GM23338 (cell line): ENCODE measurements around the gene DIAPH3. TPM values are rescaled to one million over a fixed set of nuclear protein-coding genes. Genes with fewer than 3 reads are reported as not detected.

Experiments
- ATAC-seq: fragments of 200-7000 bp; cut with Tn5 transposase; 3 replicates; pipeline ENCODE4 v1.9.1; 2020
- DNase-seq: peaks from one replicate; pipeline ENCODE4 v3.0.0-alpha.2; 2015; ENCODE audit warnings: low spot score
- H2AFZ ChIP-seq: fragments of 200-600 bp; sonication (generic); 2 replicates; pipeline ENCODE4 v1.8.0; 2016; ENCODE audit warnings: antibody characterized with exemption, mild to moderate bottlenecking, moderate library complexity
- H3F3A ChIP-seq: fragments of 200-600 bp; sonication (generic); replicated peaks from 2 replicates; pipeline ENCODE4 v1.8.0; 2017; ENCODE audit warnings: antibody characterized with exemption, mixed run types, low read depth
- H3K27ac ChIP-seq: fragments of 200-600 bp; sonication (generic); 2 replicates; pipeline ENCODE4 v1.6.1; 2016; ENCODE audit warnings: low read depth
- H3K27me3 ChIP-seq: fragments of 200-600 bp; sonication (generic); 2 replicates; pipeline ENCODE4 v1.8.0; 2016; ENCODE audit warnings: mild to moderate bottlenecking, mixed run types, moderate library complexity; ENCODE audit not compliant: insufficient read depth
- H3K36me3 ChIP-seq: fragments of 200-600 bp; sonication (generic); 2 replicates; pipeline ENCODE4 v1.8.0; 2016; ENCODE audit warnings: mild to moderate bottlenecking; ENCODE audit not compliant: insufficient read depth
- H3K4me1 ChIP-seq: fragments of 200-600 bp; sonication (generic); 2 replicates; pipeline ENCODE4 v1.8.0; 2016; ENCODE audit warnings: mild to moderate bottlenecking, moderate library complexity; ENCODE audit not compliant: insufficient read depth
- H3K4me2 ChIP-seq: fragments of 200-600 bp; sonication (generic); 2 replicates; pipeline ENCODE4 v1.7.1; 2017; ENCODE audit warnings: mixed run types
- H3K4me3 ChIP-seq: fragments of 200-600 bp; sonication (generic); 2 replicates; pipeline ENCODE4 v1.6.1; 2016; ENCODE audit warnings: mixed run types
- H3K79me2 ChIP-seq: fragments of 200-600 bp; sonication (generic); replicated peaks from 2 replicates; pipeline ENCODE4 v1.8.0; 2017; ENCODE audit warnings: mild to moderate bottlenecking; ENCODE audit not compliant: insufficient read depth
- H3K9me2 ChIP-seq: fragments of 200-600 bp; sonication (generic); 2 replicates; pipeline ENCODE4 v1.8.0; 2017; ENCODE audit not compliant: insufficient read depth
- H4K20me1 ChIP-seq: fragments of 200-600 bp; sonication (generic); replicated peaks from 2 replicates; pipeline ENCODE4 v1.8.0; 2017; ENCODE audit warnings: mild to moderate bottlenecking; ENCODE audit not compliant: insufficient read depth
- H3K27ac Mint-ChIP-seq: 2 replicates; pipeline ENCODE4 v1.8.0; 2020; ENCODE audit warnings: inconsistent platforms, mild to moderate bottlenecking, moderate library complexity, mixed read lengths
- H3K27me3 Mint-ChIP-seq: 3 replicates; pipeline ENCODE4 v1.8.0; 2022; ENCODE audit warnings: low read depth, mild to moderate bottlenecking, moderate library complexity, mixed read lengths, inconsistent platforms; ENCODE audit not compliant: insufficient read depth, poor library complexity
- H3K36me3 Mint-ChIP-seq: 3 replicates; pipeline ENCODE4 v1.8.0; 2021; ENCODE audit warnings: low read depth, mild to moderate bottlenecking, inconsistent platforms, moderate library complexity, mixed read lengths
- H3K4me1 Mint-ChIP-seq: 3 replicates; pipeline ENCODE4 v1.8.0; 2020; ENCODE audit warnings: mild to moderate bottlenecking, inconsistent platforms, mixed read lengths
- H3K4me3 Mint-ChIP-seq: 3 replicates; pipeline ENCODE4 v1.8.0; 2021; ENCODE audit warnings: moderate library complexity, mild to moderate bottlenecking, inconsistent platforms, mixed read lengths
- H3K9me3 Mint-ChIP-seq: 3 replicates; pipeline ENCODE4 v1.8.0; 2020; ENCODE audit warnings: moderate library complexity, mild to moderate bottlenecking, inconsistent platforms, mixed read lengths
- ETS1 ChIP-seq: IDR thresholded peaks from 2 replicates; pipeline ENCODE4 v1.6.1; 2016; ENCODE audit warnings: antibody characterized with exemption
- EZH2 ChIP-seq: fragments of 200-600 bp; sonication (generic); IDR thresholded peaks from one replicate; pipeline ENCODE4 v1.8.0; 2017; ENCODE audit warnings: antibody characterized with exemption, mild to moderate bottlenecking, low read depth; ENCODE audit not compliant: unreplicated experiment
- EZH2phosphoT487 ChIP-seq: fragments of 200-600 bp; sonication (generic); IDR thresholded peaks from one replicate; pipeline ENCODE4 v1.8.1; 2018; ENCODE audit warnings: antibody characterized with exemption; ENCODE audit not compliant: unreplicated experiment
- NANOG ChIP-seq: IDR thresholded peaks from 2 replicates; pipeline ENCODE4 v1.6.1; 2016; ENCODE audit warnings: antibody characterized with exemption, borderline replicate concordance
- POLR2AphosphoS5 ChIP-seq: IDR thresholded peaks from 2 replicates; pipeline ENCODE4 v1.6.1; 2016; ENCODE audit warnings: antibody characterized with exemption, low read depth
- STAT1 ChIP-seq: IDR thresholded peaks from one replicate; pipeline ENCODE4 v1.6.1; 2016; ENCODE audit warnings: antibody characterized with exemption; ENCODE audit not compliant: unreplicated experiment
- ZNF331 ChIP-seq: fragments of 250-450 bp; sonication (Bioruptor Pico); IDR thresholded peaks from 2 replicates; pipeline ENCODE4 v1.5.0; 2020; ENCODE audit warnings: low read depth, mild to moderate bottlenecking, moderate library complexity
- ZNF462 ChIP-seq: fragments of 250-450 bp; sonication (Bioruptor Pico); IDR thresholded peaks from 2 replicates; pipeline ENCODE4 v1.5.0; 2020; ENCODE audit warnings: mild to moderate bottlenecking, moderate library complexity
- polyA plus RNA-seq: library from polyadenylated mRNA; unstranded; fragments of >200 nt; fragmentation: Nextera tagmentation; extraction: Ambion mirVana; gene quantifications from 2 replicates; pipeline ENCODE4 v1.2.1, GENCODE V29; 2016
- total RNA-seq: library from RNA; depleted of rRNA; stranded (reverse); fragments of >200 nt; shearing (Covaris generic); gene quantifications from 2 replicates; pipeline ENCODE4 v1.2.3, GENCODE V29; 2014

DIAPH3 gene
- total and polyA plus RNA-seq, 2 experiments from 2014 or later, result 23.4 to 30.2 TPM

GRCh38 chr13:59915252-59915651 is 248.5 kb downstream of the DIAPH3 start (continued):
- no peak for TF ChIP-seq ZNF462

GRCh38 chr13:59914556-59914955 is 249.2 kb downstream of the DIAPH3 start:
- Mint-ChIP-seq H3K4me1 (no peaks in the 10 kb centered on the region), H3K4me3 (no peak overlapping the region), H3K27me3 (no peaks in the 10 kb centered on the region), H3K9me3 (no peaks in the 10 kb centered on the region), H3K36me3 (no peaks in the 10 kb centered on the region; the same call in 2 of the 3 replicates), H3K27ac (no peak overlapping the region)
- Histone ChIP-seq H3F3A (no peaks in the 10 kb centered on the region), H3K79me2 (no peaks in the 10 kb centered on the region), H3K27ac (no peak overlapping the region), H3K4me3 (no peak overlapping the region), H2AFZ (no peak overlapping the region), H3K9me2 (no peaks in the 10 kb centered on the region), H4K20me1 (no peaks in the 10 kb centered on the region), H3K4me2 (no peak overlapping the region), H3K4me1 (no peaks in the 10 kb centered on the region), H3K27me3 (no peaks in the 10 kb centered on the region), H3K36me3 (no peaks in the 10 kb centered on the region)
- ATAC-seq (no peak), DNase-seq (no peak)
- TF ChIP-seq ZNF331 (CRISPR knock-in tag) (no peak), ZNF462 (no peak), STAT1 (no peak), POLR2AphosphoS5 (no peak), NANOG (no peak), EZH2phosphoT487 (no peak), ETS1 (no peak), EZH2 (no peak)
